HEK293 (cell line): ENCODE data around the gene CACNA2D3.

Experiments
- CTCF ChIA-PET: fragments of 350-600 bp; formaldehyde crosslinking; extraction: SDS; loops from one replicate; lab custom pipeline; 2021; ENCODE audit warnings: antibody characterized with exemption; lab: Yijun Ruan, JAX
- POLR2A ChIA-PET: fragments of 300-600 bp; formaldehyde crosslinking; extraction: SDS; loops from one replicate; lab custom pipeline; 2020; ENCODE audit warnings: antibody characterized with exemption, inconsistent platforms; lab: Yijun Ruan, JAX
- H3K27ac ChIP-seq: fragments of 200-500 bp; sonication (Bioruptor generic); 2 replicates; pipeline ENCODE4 v1.5.1; 2014; ENCODE audit warnings: low read depth, low read length, control low read depth, inconsistent platforms; ENCODE audit errors: extremely low read depth
- H3K36me3 ChIP-seq, 2 experiments: fragments of 200-500 bp in 1 of 2; sonication (Bioruptor generic) in 1 of 2; 1 replicate in 1 of 2; 2 replicates in 1 of 2; pipeline ENCODE4 v1.5.1; 2014 to 2017; ENCODE audit warnings: inconsistent platforms in 2 of 2, low read length in 2 of 2; ENCODE audit not compliant: control insufficient read depth in 2 of 2, insufficient read depth in 1 of 2
- H3K4me1 ChIP-seq: fragments of 200-500 bp; sonication (Bioruptor generic); 2 replicates; pipeline ENCODE4 v1.5.1; 2014; ENCODE audit warnings: mild to moderate bottlenecking, low read length, inconsistent platforms; ENCODE audit not compliant: control insufficient read depth, insufficient read depth
- H3K4me3 ChIP-seq: 2 replicates; pipeline ENCODE4 v1.5.1; 2011; ENCODE audit warnings: low read depth, mild to moderate bottlenecking, control low read depth, low read length, moderate library complexity
- H3K9me3 ChIP-seq: fragments of 200-500 bp; sonication (Bioruptor generic); 2 replicates; pipeline ENCODE4 v1.5.1; 2014; ENCODE audit warnings: low read depth, low read length, inconsistent platforms; ENCODE audit not compliant: control insufficient read depth, insufficient read depth
- GLI2 ChIP-seq: fragments of 450-650 bp; formaldehyde crosslinking; IDR thresholded peaks from 2 replicates; pipeline ENCODE4; 2017; ENCODE audit warnings: missing biosample characterization, missing genetic modification characterization, low read depth, borderline replicate concordance
- KLF7 ChIP-seq: fragments of 450-650 bp; formaldehyde crosslinking; IDR thresholded peaks from 2 replicates; pipeline ENCODE4 v1.5.1; 2016; ENCODE audit warnings: missing biosample characterization, missing genetic modification characterization, borderline replicate concordance
- RBAK ChIP-seq: fragments of 450-650 bp; formaldehyde crosslinking; IDR thresholded peaks from 2 replicates; pipeline ENCODE4 v1.5.1; 2016; ENCODE audit warnings: missing biosample characterization, missing genetic modification characterization
- SALL2 ChIP-seq: fragments of 450-650 bp; formaldehyde crosslinking; IDR thresholded peaks from 2 replicates; pipeline ENCODE4 v1.5.0; 2017; ENCODE audit warnings: missing biosample characterization, mild to moderate bottlenecking, missing genetic modification characterization, borderline replicate concordance
- SP2 ChIP-seq: fragments of 450-650 bp; formaldehyde crosslinking; IDR thresholded peaks from 2 replicates; pipeline ENCODE4 v1.5.1; 2016; ENCODE audit warnings: missing biosample characterization, missing genetic modification characterization
- YY1 ChIP-seq: fragments of 450-650 bp; formaldehyde crosslinking; IDR thresholded peaks from 2 replicates; pipeline ENCODE4 v1.5.1; 2018; ENCODE audit warnings: missing biosample characterization, missing genetic modification characterization
- ZNF114 ChIP-seq: fragments of 450-650 bp; formaldehyde crosslinking; IDR thresholded peaks from 2 replicates; pipeline ENCODE4 v1.5.0; 2017; ENCODE audit warnings: missing biosample characterization, missing genetic modification characterization
- ZNF121 ChIP-seq: fragments of 450-650 bp; formaldehyde crosslinking; IDR thresholded peaks from 2 replicates; pipeline ENCODE4 v1.5.1; 2016; ENCODE audit warnings: missing biosample characterization, missing genetic modification characterization
- ZNF140 ChIP-seq: fragments of 450-650 bp; formaldehyde crosslinking; IDR thresholded peaks from 2 replicates; pipeline ENCODE4 v1.5.1; 2016; ENCODE audit warnings: missing biosample characterization, missing genetic modification characterization
- ZNF175 ChIP-seq: fragments of 450-650 bp; formaldehyde crosslinking; IDR thresholded peaks from 2 replicates; pipeline ENCODE4 v1.5.1; 2016; ENCODE audit warnings: missing biosample characterization, missing genetic modification characterization
- ZNF239 ChIP-seq: fragments of 450-650 bp; formaldehyde crosslinking; IDR thresholded peaks from 2 replicates; pipeline ENCODE4 v1.5.1; 2016; ENCODE audit warnings: missing biosample characterization, missing genetic modification characterization
- ZNF274 ChIP-seq, 2 experiments: fragments of 200-500 bp in 1 of 2; fragments of 450-650 bp in 1 of 2; sonication (Bioruptor generic) in 1 of 2; formaldehyde crosslinking in 1 of 2; IDR thresholded peaks; 2 replicates each; pipeline versions ENCODE4 v1.5.1 to v1.6.1; 2014 to 2016; ENCODE audit warnings: borderline replicate concordance in 1 of 2, inconsistent platforms in 1 of 2, low read length in 1 of 2, missing biosample characterization in 1 of 2, missing genetic modification characterization in 1 of 2
- ZNF391 ChIP-seq: fragments of 450-650 bp; formaldehyde crosslinking; IDR thresholded peaks from 2 replicates; pipeline ENCODE4 v1.5.1; 2016; ENCODE audit warnings: low read depth, missing biosample characterization, missing genetic modification characterization, borderline replicate concordance
- ZNF513 ChIP-seq: fragments of 450-650 bp; IDR thresholded peaks from 2 replicates; pipeline ENCODE4 v1.5.1; 2018; ENCODE audit warnings: missing biosample characterization, missing genetic modification characterization
- ZNF514 ChIP-seq: fragments of 450-650 bp; formaldehyde crosslinking; IDR thresholded peaks from 2 replicates; pipeline ENCODE4 v1.5.1; 2016; ENCODE audit warnings: missing biosample characterization, missing genetic modification characterization
- ZNF529 ChIP-seq: fragments of 450-650 bp; formaldehyde crosslinking; IDR thresholded peaks from 2 replicates; pipeline ENCODE4 v1.5.1; 2017; ENCODE audit warnings: missing genetic modification characterization, missing biosample characterization; ENCODE audit not compliant: insufficient replicate concordance
- ZNF560 ChIP-seq: fragments of 450-650 bp; formaldehyde crosslinking; IDR thresholded peaks from 2 replicates; pipeline ENCODE4 v1.5.1; 2017; ENCODE audit warnings: missing biosample characterization, missing genetic modification characterization, borderline replicate concordance
- ZNF768 ChIP-seq: fragments of 450-650 bp; formaldehyde crosslinking; IDR thresholded peaks from 2 replicates; pipeline ENCODE4 v1.5.1; 2018; ENCODE audit warnings: missing biosample characterization, mild to moderate bottlenecking, missing genetic modification characterization
- ZNF791 ChIP-seq: fragments of 450-650 bp; formaldehyde crosslinking; IDR thresholded peaks from 2 replicates; pipeline ENCODE4 v1.5.1; 2016; ENCODE audit warnings: missing biosample characterization, missing genetic modification characterization
- ZNF792 ChIP-seq: fragments of 450-650 bp; formaldehyde crosslinking; IDR thresholded peaks from 2 replicates; pipeline ENCODE4 v1.5.1; 2016; ENCODE audit warnings: missing biosample characterization, missing genetic modification characterization
- ZSCAN30 ChIP-seq: fragments of 450-650 bp; IDR thresholded peaks from 2 replicates; pipeline ENCODE4 v1.5.1; 2018; ENCODE audit warnings: missing biosample characterization, mild to moderate bottlenecking, missing genetic modification characterization, moderate library complexity
- TF ChIP-seq, protein P1 (sequence below): fragments of 450-650 bp; formaldehyde crosslinking; IDR thresholded peaks from 2 replicates; pipeline ENCODE4 v1.5.1; 2016; ENCODE audit warnings: missing biosample characterization, missing genetic modification characterization

The CACNA2D3 gene

GRCh38 chr3:54791501-54792156, 669.3 kb downstream of the CACNA2D3 start:
- ChIA-PET POLR2A (no interaction called here), CTCF (interaction anchor here (0.8 kb wide), 1 partner anchor 257 kb away, joined by 3 read pairs; no protein-coding TSS in a partner anchor)
- Histone ChIP-seq H3K4me3 (no peak overlapping the region), H3K27ac (no peak overlapping the region), H3K9me3 (no peaks in the 10 kb centered on the region), H3K36me3 (no peaks in the 10 kb centered on the region), H3K4me1 (no peaks in the 10 kb centered on the region)
- TF ChIP-seq ZNF121 (tag by site-specific recombination) (no peak), ZNF239 (no peak), YY1 (tag by site-specific recombination) (no peak), GLI2 (tag by site-specific recombination) (no peak), ZNF529 (no peak), ZSCAN30 (tag by site-specific recombination) (no peak), SP2 (tag by site-specific recombination) (no peak), ZNF792 (tag by site-specific recombination) (no peak), ZNF513 (no peak), ZNF768 (no peak), RBAK (no peak), ZNF140 (tag by site-specific recombination) (no peak), SALL2 (tag by site-specific recombination) (no peak), ZNF514 (tag by site-specific recombination) (no peak), ZNF791 (no peak), ZNF175 (tag by site-specific recombination) (no peak)
- TF ChIP-seq, protein P1, sequence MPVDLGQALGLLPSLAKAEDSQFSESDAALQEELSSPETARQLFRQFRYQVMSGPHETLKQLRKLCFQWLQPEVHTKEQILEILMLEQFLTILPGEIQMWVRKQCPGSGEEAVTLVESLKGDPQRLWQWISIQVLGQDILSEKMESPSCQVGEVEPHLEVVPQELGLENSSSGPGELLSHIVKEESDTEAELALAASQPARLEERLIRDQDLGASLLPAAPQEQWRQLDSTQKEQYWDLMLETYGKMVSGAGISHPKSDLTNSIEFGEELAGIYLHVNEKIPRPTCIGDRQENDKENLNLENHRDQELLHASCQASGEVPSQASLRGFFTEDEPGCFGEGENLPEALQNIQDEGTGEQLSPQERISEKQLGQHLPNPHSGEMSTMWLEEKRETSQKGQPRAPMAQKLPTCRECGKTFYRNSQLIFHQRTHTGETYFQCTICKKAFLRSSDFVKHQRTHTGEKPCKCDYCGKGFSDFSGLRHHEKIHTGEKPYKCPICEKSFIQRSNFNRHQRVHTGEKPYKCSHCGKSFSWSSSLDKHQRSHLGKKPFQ (tag by site-specific recombination), result no peak
- TF ChIP-seq, all 188 proteins: peak for 0

GRCh38 chr3:54792584-54792983, 670.2 kb downstream of the CACNA2D3 start:
- Histone ChIP-seq H3K36me3 (no peaks in the 10 kb centered on the region), H3K9me3 (no peaks in the 10 kb centered on the region), H3K4me3 (no peak overlapping the region), H3K4me1 (no peaks in the 10 kb centered on the region), H3K27ac (no peak overlapping the region)
- no peak for TF ChIP-seq ZNF274 (IDR thresholded peaks at IDR 0.05; ENCODE audit: low read length)
- no peak for TF ChIP-seq ZNF274 (tag by site-specific recombination; IDR thresholded peaks at IDR 0.05; ENCODE audit: borderline replicate concordance)
- TF ChIP-seq ZNF114 (tag by site-specific recombination), result no peak
- no peak for TF ChIP-seq KLF7 (tag by site-specific recombination)
- TF ChIP-seq ZNF391 (tag by site-specific recombination), result no peak
- TF ChIP-seq ZNF560 (tag by site-specific recombination), result no peak
- CTCF ChIA-PET, result no interaction called here
- POLR2A ChIA-PET, result no interaction called here
